Endothelial cell of umbilical vein (primary cell): Measurements from ENCODE around the gene GJB2.

Experiments used
- CTCF ChIP-seq, 2 donors: IDR thresholded peaks; 1 replicate in 1 of 2; 2 replicates in 1 of 2; pipeline ENCODE4 v1.5.1; 2011; ENCODE audit warnings: low read length in 2 of 2, mild to moderate bottlenecking in 2 of 2, moderate library complexity in 2 of 2, control low read depth in 1 of 2, inconsistent platforms in 1 of 2, low read depth in 1 of 2; ENCODE audit not compliant: insufficient read depth in 1 of 2; ENCODE audit errors: extremely low read depth in 1 of 2
- EZH2 ChIP-seq: IDR thresholded peaks from 2 replicates; pipeline ENCODE4 v1.6.1; 2012; ENCODE audit warnings: borderline replicate concordance, low read depth, mild to moderate bottlenecking, moderate library complexity, low read length, inconsistent platforms; ENCODE audit not compliant: severe bottlenecking
- GATA2 ChIP-seq: IDR thresholded peaks from 2 replicates; pipeline ENCODE4 v1.7.0; 2011; ENCODE audit warnings: low read depth, mild to moderate bottlenecking, moderate library complexity, mixed read lengths, low read length; ENCODE audit not compliant: insufficient read length, insufficient read depth
- MAX ChIP-seq: IDR thresholded peaks from 2 replicates; pipeline ENCODE4 v1.6.1; 2011; ENCODE audit not compliant: insufficient read depth, insufficient read length
- POLR2A ChIP-seq: IDR thresholded peaks from 2 replicates; pipeline ENCODE4 v1.6.1; 2012; ENCODE audit warnings: low read depth, mild to moderate bottlenecking, control low read depth, low read length
- POLR2AphosphoS5 ChIP-seq: IDR thresholded peaks from 2 replicates; pipeline ENCODE4 v1.6.1; 2012; ENCODE audit warnings: low read depth, mild to moderate bottlenecking, control low read depth, low read length, moderate library complexity; ENCODE audit not compliant: insufficient read depth

GRCh38 chr13:20190076-20190475 is 2.7 kb downstream of the GJB2 start:
- TF ChIP-seq CTCF (IDR thresholded peaks at IDR 0.05; ENCODE audit: extremely low read depth in 1 of 2, insufficient read depth in 1 of 2, low read depth in 1 of 2, low read length in 2 of 2) (no peak), POLR2A (no peak), POLR2AphosphoS5 (no peak), MAX (no peak), EZH2 (no peak), GATA2 (no peak)
